ENCODE data around the gene SPATA18.
"Not testable (repeated sequence)": the region's sequence is repeated elsewhere in the genome, so short reads cannot be mapped to it uniquely, and the experiment has no call there.

Gene SPATA18

GRCh38 chr4:52110171-52110570 is 59.1 kb downstream of the SPATA18 start:
- DNase-seq: no peak

- DNase-seq: peak in 1 of 2 experiments; percentile 24
Measured at GRCh38 chr4:52111995-52112394, 60.9 kb downstream of the SPATA18 start.

- DNase-seq: peak in 1 of 2 experiments; percentile 24
Measured at GRCh38 chr4:52112411-52112810, 61.3 kb downstream of the SPATA18 start.

- DNase-seq: no peak
Measured at GRCh38 chr4:52116641-52117040, 65.5 kb downstream of the SPATA18 start.

- no peak for DNase-seq
Measured at GRCh38 chr4:52126226-52126625, 75.1 kb downstream of the SPATA18 start.

GRCh38 chr4:52126966-52127365 is 75.9 kb downstream of the SPATA18 start:
- no peak for DNase-seq

GRCh38 chr4:52135171-52135570 is 84.1 kb downstream of the SPATA18 start:
- no peak for DNase-seq

GRCh38 chr4:52137152-52137551 is 86.0 kb downstream of the SPATA18 start:
- not testable (repeated sequence) for DNase-seq

GRCh38 chr4:52142816-52143215 is 91.7 kb downstream of the SPATA18 start:
- no peak for DNase-seq

- no peak for DNase-seq
Measured at GRCh38 chr4:52143815-52144214, 92.7 kb downstream of the SPATA18 start.

GRCh38 chr4:52144372-52144771 is 93.3 kb downstream of the SPATA18 start:
- DNase-seq: no peak

All from NCI-H446 (cell line).